Measurements from ENCODE around the gene ISM1. TPM values are rescaled to one million over a fixed set of nuclear protein-coding genes. Genes with fewer than 3 reads are reported as not detected.

Gene ISM1
- total RNA-seq, 4 donors from 2014 or later = 0.49 to 6.2 (median 2.3) TPM; not detected in 1

DNA sequence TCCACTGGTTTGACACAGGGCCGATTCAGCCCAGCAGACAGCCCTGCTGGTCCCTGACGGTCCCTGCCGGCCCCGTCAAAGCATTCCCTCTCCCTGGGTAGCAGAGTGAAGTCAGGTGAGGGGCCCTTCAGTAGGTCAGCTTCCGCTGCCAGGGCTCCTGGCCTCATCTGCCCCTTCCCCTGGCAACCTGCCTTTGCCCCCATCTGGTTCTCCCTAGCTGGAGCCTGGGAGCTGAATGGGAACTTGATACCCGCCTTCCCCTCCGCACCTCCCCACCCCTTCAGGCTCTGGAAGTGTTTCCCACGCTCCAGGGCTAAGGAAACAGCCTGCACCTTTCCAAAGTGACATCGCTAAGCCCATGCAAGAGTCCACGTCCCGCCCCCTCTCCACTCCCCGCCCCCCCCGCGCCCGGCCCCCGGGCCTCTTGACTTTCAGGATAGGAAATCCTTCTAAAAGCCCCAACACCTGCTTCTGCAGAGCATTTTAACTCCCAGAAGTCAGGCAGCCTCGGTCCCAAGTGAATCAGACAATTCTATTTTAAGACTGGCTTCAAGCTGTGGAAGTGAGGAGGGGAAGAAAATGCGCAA, 53.3 kb downstream of the ISM1 start:
- TF ChIP-seq CTCF (IDR thresholded peaks at IDR 0.05) (no peak), POLR2A (IDR thresholded peaks at IDR 0.05) (no peak)
- no peaks in the 10 kb centered on the region for H3K36me3 ChIP-seq
- no peak for DNase-seq
- no peak overlapping the region for H3K27ac ChIP-seq
- H3K9me3 ChIP-seq = no peaks in the 10 kb centered on the region
- no peak overlapping the region for H3K4me3 ChIP-seq
- no peaks in the 10 kb centered on the region for H3K4me1 ChIP-seq
- no peaks in the 10 kb centered on the region for H3K27me3 ChIP-seq
- intact Hi-C loops (cut with DNase I; ENCODE audit: low total_unique reads) = no loop called here

GRCh38 chr20:13276945-13277541, 56.0 kb downstream of the ISM1 start:
- TF ChIP-seq POLR2A (IDR thresholded peaks at IDR 0.05) = no peak
- TF ChIP-seq CTCF (IDR thresholded peaks at IDR 0.05) = no peak
- Histone ChIP-seq H3K27ac (no peak overlapping the region), H3K4me1 (no peaks in the 10 kb centered on the region)

GRCh38 chr20:13277663-13278295, 56.7 kb downstream of the ISM1 start:
- H3K27me3 ChIP-seq = no peaks in the 10 kb centered on the region
- no peak for TF ChIP-seq CTCF (IDR thresholded peaks at IDR 0.05)
- no peak for TF ChIP-seq POLR2A (IDR thresholded peaks at IDR 0.05)
- H3K4me1 ChIP-seq = no peaks in the 10 kb centered on the region
- no peaks in the 10 kb centered on the region for H3K36me3 ChIP-seq
- H3K27ac ChIP-seq = no peak overlapping the region
- intact Hi-C loops (cut with DNase I; ENCODE audit: low total_unique reads) = no loop called here
- H3K9me3 ChIP-seq = no peaks in the 10 kb centered on the region
- H3K4me3 ChIP-seq = no peak overlapping the region
- DNase-seq = no peak

More at GRCh38 chr20:13276945-13277541, 56.0 kb downstream of the ISM1 start:
- Histone ChIP-seq H3K4me3 (no peak overlapping the region), H3K27me3 (no peaks in the 10 kb centered on the region), H3K36me3 (no peaks in the 10 kb centered on the region), H3K9me3 (no peaks in the 10 kb centered on the region)
- no peak for DNase-seq
- intact Hi-C loops (cut with DNase I; ENCODE audit: low total_unique reads) = no loop called here

DNA sequence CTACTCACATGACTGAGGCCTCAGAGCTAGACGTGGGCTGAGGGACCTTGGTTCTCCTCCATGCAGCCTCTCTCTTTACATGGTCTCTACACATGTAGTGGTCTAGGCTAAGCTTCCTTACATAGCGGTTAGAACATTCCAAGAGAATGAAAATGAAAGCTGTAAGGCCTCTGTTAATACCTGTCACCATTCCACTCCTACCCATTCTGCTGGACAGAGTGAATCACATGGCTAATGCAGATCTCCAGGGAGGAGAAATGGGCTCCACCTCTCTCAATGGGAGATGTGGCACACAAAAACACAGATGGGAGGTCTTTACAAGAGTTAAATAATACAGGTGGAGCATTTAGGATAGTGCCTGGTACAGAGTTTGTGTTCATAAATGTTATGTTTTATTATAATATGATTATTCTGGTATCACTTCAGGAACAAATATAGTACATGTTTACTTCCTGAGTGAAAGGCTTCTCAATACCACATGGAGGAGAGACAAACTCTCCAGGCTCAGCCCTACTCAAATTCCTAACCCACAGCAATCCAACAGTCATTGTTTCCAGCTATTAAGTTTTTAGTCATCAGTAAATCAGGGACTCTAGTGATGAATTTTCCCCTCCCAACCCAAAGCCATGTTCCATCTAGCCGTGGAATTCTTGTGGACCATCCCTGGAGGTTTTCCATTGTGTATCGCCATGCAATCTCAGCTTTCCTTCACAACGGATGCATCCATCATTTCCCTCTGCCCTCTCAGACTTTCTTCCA, 57.9 kb downstream of the ISM1 start:
- no peak for DNase-seq
- no peaks in the 10 kb centered on the region for H3K36me3 ChIP-seq
- H3K27ac ChIP-seq = no peak overlapping the region
- H3K4me1 ChIP-seq = no peaks in the 10 kb centered on the region
- no peak overlapping the region for H3K4me3 ChIP-seq
- TF ChIP-seq CTCF (IDR thresholded peaks at IDR 0.05) (no peak), POLR2A (IDR thresholded peaks at IDR 0.05) (no peak)
- no peaks in the 10 kb centered on the region for H3K9me3 ChIP-seq
- no peaks in the 10 kb centered on the region for H3K27me3 ChIP-seq
- intact Hi-C loops (cut with DNase I; ENCODE audit: low total_unique reads) = no loop called here
